IMR-90 (cell line): ENCODE results near the gene IFIT2. TPM values are rescaled to one million over a fixed set of nuclear protein-coding genes. Genes with fewer than 3 reads are reported as not detected.

Experiments used
- ATAC-seq: fragments of 200-7000 bp; cut with Tn5 transposase; 2 replicates; pipeline ENCODE4 v1.9.1; 2020; ENCODE audit warnings: low read depth, mild to moderate bottlenecking, moderate library complexity
- BruUV-seq: library from RNA; stranded (reverse); fragments of 400-500 nt; replicated peaks from 2 replicates; lab custom pipeline; 2021; lab: Mats Ljungman, UMichigan
- CTCF ChIA-PET: fragments of 300-600 bp; formaldehyde crosslinking; extraction: SDS; loops from one replicate; lab custom pipeline; 2021; ENCODE audit warnings: antibody characterized with exemption; lab: Yijun Ruan, JAX
- POLR2A ChIA-PET: fragments of 300-600 bp; sonication (Branson Sonifier 250); formaldehyde crosslinking; loops from one replicate; lab custom pipeline; 2022; ENCODE audit warnings: antibody characterized with exemption; ENCODE audit not compliant: unreplicated experiment; lab: Charles Lee
- DNase-seq: peaks from one replicate; pipeline ENCODE4 v3.0.0; 2013
- H2AFZ ChIP-seq: replicated peaks from 2 replicates; pipeline ENCODE3; 2013; ENCODE audit warnings: low read length, mild to moderate bottlenecking; ENCODE audit not compliant: poor library complexity
- H2AK5ac ChIP-seq: 2 replicates; pipeline ENCODE4 v1.6.1; 2013; ENCODE audit warnings: low read depth, low read length, inconsistent platforms
- H2AK9ac ChIP-seq: replicated peaks from 2 replicates; pipeline ENCODE3; 2013; ENCODE audit warnings: mild to moderate bottlenecking, low read depth, low read length, moderate library complexity; ENCODE audit not compliant: poor library complexity
- H2BK120ac ChIP-seq: 2 replicates; pipeline ENCODE4 v1.6.1; 2013; ENCODE audit warnings: low read depth, low read length, inconsistent platforms
- H2BK15ac ChIP-seq: 3 replicates; pipeline ENCODE4 v1.6.1; 2013; ENCODE audit warnings: low read depth, low read length, inconsistent platforms
- H2BK20ac ChIP-seq: 2 replicates; pipeline ENCODE4 v1.6.1; 2013; ENCODE audit warnings: low read depth, mild to moderate bottlenecking, inconsistent platforms, low read length, moderate library complexity
- H2BK5ac ChIP-seq: 2 replicates; pipeline ENCODE4 v1.6.1; 2013; ENCODE audit warnings: mild to moderate bottlenecking, low read depth, low read length, inconsistent platforms; ENCODE audit not compliant: poor library complexity, severe bottlenecking
- H3K14ac ChIP-seq: replicated peaks from 2 replicates; pipeline ENCODE4 v1.6.1; 2013; ENCODE audit warnings: low read depth, low read length, inconsistent platforms
- H3K18ac ChIP-seq: 2 replicates; pipeline ENCODE4 v1.6.1; 2013; ENCODE audit warnings: low read depth, low read length, control low read depth
- H3K23ac ChIP-seq: 2 replicates; pipeline ENCODE4 v1.6.1; 2013; ENCODE audit warnings: low read depth, low read length, inconsistent platforms
- H3K27ac ChIP-seq: 2 replicates; pipeline ENCODE4 v1.5.1; 2013; ENCODE audit warnings: mild to moderate bottlenecking, control low read depth, low read length; ENCODE audit not compliant: insufficient read depth
- H3K27me3 ChIP-seq: 2 replicates; pipeline ENCODE4 v1.6.1; 2013; ENCODE audit warnings: low read length; ENCODE audit not compliant: control insufficient read depth, insufficient read depth
- H3K36me3 ChIP-seq: 2 replicates; pipeline ENCODE4 v1.6.1; 2013; ENCODE audit warnings: low read length, mixed read lengths; ENCODE audit not compliant: control insufficient read depth, insufficient read depth
- H3K4ac ChIP-seq: 2 replicates; pipeline ENCODE4 v1.6.1; 2013; ENCODE audit warnings: low read depth, low read length, inconsistent platforms
- H3K4me1 ChIP-seq: 2 replicates; pipeline ENCODE4 v1.6.1; 2013; ENCODE audit warnings: low read length, mixed read lengths; ENCODE audit not compliant: control insufficient read depth, insufficient read depth
- H3K4me2 ChIP-seq: 2 replicates; pipeline ENCODE4 v1.6.1; 2013; ENCODE audit warnings: low read depth, mild to moderate bottlenecking, control low read depth, low read length, moderate library complexity
- H3K4me3 ChIP-seq: 2 replicates; pipeline ENCODE4 v1.5.1; 2013; ENCODE audit warnings: low read depth, mild to moderate bottlenecking, control low read depth, low read length, moderate library complexity; ENCODE audit not compliant: insufficient read depth
- H3K56ac ChIP-seq: 2 replicates; pipeline ENCODE4 v1.6.1; 2013; ENCODE audit warnings: low read length, inconsistent platforms; ENCODE audit not compliant: insufficient read depth; ENCODE audit errors: extremely low read depth
- H3K79me1 ChIP-seq, 2 experiments: 2 replicates each; pipeline ENCODE4 v1.6.1; 2013; ENCODE audit warnings: low read length in 2 of 2, inconsistent platforms in 1 of 2, low read depth in 1 of 2
- H3K9ac ChIP-seq: 2 replicates; pipeline ENCODE4 v1.6.1; 2013; ENCODE audit warnings: low read depth, low read length, control low read depth
- H3K9me1 ChIP-seq: 2 replicates; pipeline ENCODE4 v1.6.1; 2013; ENCODE audit warnings: low read length, inconsistent platforms; ENCODE audit not compliant: insufficient read depth
- H3K9me3 ChIP-seq: 2 replicates; pipeline ENCODE4 v1.6.1; 2013; ENCODE audit warnings: low read length; ENCODE audit not compliant: control insufficient read depth, insufficient read depth
- H4K20me1 ChIP-seq: 2 replicates; pipeline ENCODE4 v1.6.1; 2013; ENCODE audit warnings: low read length, inconsistent platforms; ENCODE audit not compliant: insufficient read depth
- H4K5ac ChIP-seq: 2 replicates; pipeline ENCODE4 v1.6.1; 2013; ENCODE audit warnings: mild to moderate bottlenecking, low read depth, low read length, control low read depth
- H4K8ac ChIP-seq, 2 experiments: 2 replicates each; pipeline ENCODE4 v1.6.1; 2013; ENCODE audit warnings: low read depth in 2 of 2, low read length in 2 of 2, control low read depth in 1 of 2, inconsistent platforms in 1 of 2
- H4K91ac ChIP-seq: 2 replicates; pipeline ENCODE4 v1.6.1; 2013; ENCODE audit warnings: low read depth, low read length, inconsistent platforms; ENCODE audit not compliant: insufficient read depth
- CEBPB ChIP-seq: IDR thresholded peaks from 2 replicates; pipeline ENCODE4 v1.6.1; 2012; ENCODE audit warnings: low read depth, low read length, improper control_type of control experiment
- CHD1 ChIP-seq: IDR thresholded peaks from 2 replicates; pipeline ENCODE4 v1.6.1; 2012; ENCODE audit warnings: low read depth, low read length, improper control_type of control experiment
- MAZ ChIP-seq: IDR thresholded peaks from 2 replicates; pipeline ENCODE4 v1.6.1; 2012; ENCODE audit warnings: low read depth, mild to moderate bottlenecking, low read length, improper control_type of control experiment, moderate library complexity, borderline replicate concordance
- MXI1 ChIP-seq: IDR thresholded peaks from 2 replicates; pipeline ENCODE4 v1.6.1; 2012; ENCODE audit warnings: low read depth, mild to moderate bottlenecking, low read length, moderate library complexity, borderline replicate concordance
- NFE2L2 ChIP-seq: fragments of 150-350 bp; IDR thresholded peaks from 2 replicates; pipeline ENCODE4 v1.6.1; 2016; ENCODE audit warnings: low read depth, mild to moderate bottlenecking, low read length
- dilution Hi-C: fragments of 300-500 bp; cut with HindIII; formaldehyde crosslinking; loops from one replicate; pipeline ENCODE4 v1.14.3; 2018; ENCODE audit warnings: low sequenced_read_pairs; ENCODE audit not compliant: unreplicated experiment
- in situ Hi-C: fragments of 300-500 bp; cut with MboI; formaldehyde crosslinking; loops from 3 replicates; pipeline ENCODE4 v1.14.3; 2019; ENCODE audit warnings: low sequenced_read_pairs, inconsistent platforms, mixed read lengths
- intact Hi-C: fragments of 100-400 bp; cut with micrococcal nuclease; formaldehyde crosslinking; loops from 2 replicates; pipeline ENCODE4 v1.10.0; 2022
- polyA plus RNA-seq, 3 experiments: library from polyadenylated mRNA; depleted of rRNA; stranded (reverse); fragments of >200 nt; gene quantifications; 2 replicates each; pipeline ENCODE4 v1.2.3, GENCODE V29; 2012; ENCODE audit warnings: low replicate concordance in 1 of 3
- total RNA-seq: library from RNA; depleted of rRNA; stranded (reverse); fragments of >200 nt; gene quantifications from 2 replicates; pipeline ENCODE4 v1.2.3, GENCODE V29; 2012
- TF ChIP-seq, protein P1 (sequence below): fragments of 150-350 bp; IDR thresholded peaks from 2 replicates; pipeline ENCODE4 v1.6.1; 2017; ENCODE audit warnings: mild to moderate bottlenecking, antibody characterized with exemption, low read length, low read depth

Gene IFIT2
- total and polyA plus RNA-seq, 2 of the 4 experiments (the other 2 are of a cell fraction), result 1.1 to 2.2 TPM

DNA sequence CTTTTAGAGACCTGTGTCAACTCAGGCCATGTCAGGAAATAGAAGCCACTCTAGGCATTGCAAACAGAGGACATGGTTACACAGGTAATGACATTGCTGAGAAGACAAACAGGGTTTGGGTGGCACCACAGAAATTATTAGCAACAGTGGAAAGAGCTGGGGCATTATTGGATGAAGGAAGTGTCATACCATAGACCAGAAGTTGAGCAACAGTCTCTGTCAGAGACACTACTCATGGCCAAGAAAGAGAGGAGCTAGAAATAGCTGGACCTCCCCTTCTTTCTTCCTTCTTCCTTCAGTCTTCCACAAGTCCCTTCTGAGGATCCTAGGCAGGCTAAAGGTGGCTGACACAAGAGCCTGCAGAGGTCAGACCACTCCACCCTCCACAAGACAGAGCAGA lies 46.1 kb upstream of the IFIT2 start:
- H3K4ac ChIP-seq, result no peak overlapping the region
- H3K9me1 ChIP-seq, result no peaks in the 10 kb centered on the region
- no peak overlapping the region for H2AFZ ChIP-seq
- ChIA-PET CTCF (interaction anchor here (0.9 kb wide), 1 partner anchor 113 kb away, joined by 3 read pairs; no protein-coding TSS in a partner anchor), POLR2A (no interaction called here)
- H2BK5ac ChIP-seq, result no peak overlapping the region
- DNase-seq (no peak), ATAC-seq (no peak)
- H3K36me3 ChIP-seq, result no peaks in the 10 kb centered on the region
- H3K14ac ChIP-seq, result no peak overlapping the region
- no peak overlapping the region for H3K56ac ChIP-seq
- H3K9ac ChIP-seq, result no peak overlapping the region
- TF ChIP-seq, protein P1, sequence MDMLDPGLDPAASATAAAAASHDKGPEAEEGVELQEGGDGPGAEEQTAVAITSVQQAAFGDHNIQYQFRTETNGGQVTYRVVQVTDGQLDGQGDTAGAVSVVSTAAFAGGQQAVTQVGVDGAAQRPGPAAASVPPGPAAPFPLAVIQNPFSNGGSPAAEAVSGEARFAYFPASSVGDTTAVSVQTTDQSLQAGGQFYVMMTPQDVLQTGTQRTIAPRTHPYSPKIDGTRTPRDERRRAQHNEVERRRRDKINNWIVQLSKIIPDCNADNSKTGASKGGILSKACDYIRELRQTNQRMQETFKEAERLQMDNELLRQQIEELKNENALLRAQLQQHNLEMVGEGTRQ, result no peak
- TF ChIP-seq MAZ, result no peak
- no peak for TF ChIP-seq CHD1
- TF ChIP-seq MXI1, result no peak
- no peak for TF ChIP-seq NFE2L2
- TF ChIP-seq CEBPB, result no peak
- H3K79me1 ChIP-seq, result peaks cover 3 to 5% of the 10 kb centered on the region in 2 experiments; a peak in 2 of 4 replicates
- no TSS peak for BruUV-seq
- no peaks in the 10 kb centered on the region for H4K20me1 ChIP-seq
- H2BK15ac ChIP-seq, result no peak overlapping the region
- H3K4me2 ChIP-seq, result no peak overlapping the region
- H3K4me1 ChIP-seq, result peaks cover 3% of the 10 kb centered on the region
- H4K91ac ChIP-seq, result no peak overlapping the region
- no peak overlapping the region for H2AK5ac ChIP-seq
- intact Hi-C loops (no loop called here), in situ Hi-C loops (loop anchor here (5.0 kb wide), 1 partner anchor 302 kb away; no protein-coding TSS in a partner anchor), dilution Hi-C loops (no loop called here)
- H3K23ac ChIP-seq, result no peak overlapping the region
- H3K18ac ChIP-seq, result no peak overlapping the region
- no peak overlapping the region for H3K27ac ChIP-seq
- H3K27me3 ChIP-seq, result peaks cover 2% of the 10 kb centered on the region; the same call in 1 of the 2 replicates
- H2BK20ac ChIP-seq, result no peak overlapping the region
- no peak overlapping the region for H2BK120ac ChIP-seq
- H3K4me3 ChIP-seq, result no peak overlapping the region
- no peak overlapping the region for H4K8ac ChIP-seq
- peaks cover 3% of the 10 kb centered on the region; the same call in 1 of the 2 replicates for H3K9me3 ChIP-seq
- no peak overlapping the region for H4K5ac ChIP-seq
- H2AK9ac ChIP-seq, result no peak overlapping the region
